ENCODE data around the gene NES. TPM values are rescaled to one million over a fixed set of nuclear protein-coding genes. Genes with fewer than 3 reads are reported as not detected.

NES gene
- total RNA-seq, 1 donor from 2014 or later = 265 TPM

GRCh38 chr1:156670359-156670758 lies 6.8 kb downstream of the NES start:
- peaks cover 31% of the 10 kb centered on the region for H3K36me3 Mint-ChIP-seq (ENCODE audit: low read depth)
- no peak overlapping the region for H3K27ac Mint-ChIP-seq (ENCODE audit: unreplicated experiment)
- TF ChIP-seq CTCF (conservative IDR thresholded peaks at IDR 0.05) = no peak
- H3K4me1 Mint-ChIP-seq = peaks cover 91% of the 10 kb centered on the region
- no peaks in the 10 kb centered on the region for H3K9me3 Mint-ChIP-seq
- H3K27me3 Mint-ChIP-seq (ENCODE audit: low read depth) = peaks cover 38% of the 10 kb centered on the region
- H3K4me3 Mint-ChIP-seq = peak overlapping the region; percentile 31
- no peak for DNase-seq (ENCODE audit: low read depth, low spot score)

- peaks cover 41% of the 10 kb centered on the region for H3K27me3 Mint-ChIP-seq (ENCODE audit: low read depth)
- H3K4me3 Mint-ChIP-seq = peak overlapping the region; percentile 77
- no peaks in the 10 kb centered on the region for H3K9me3 Mint-ChIP-seq
- TF ChIP-seq CTCF (conservative IDR thresholded peaks at IDR 0.05) = no peak
- no peak for DNase-seq (ENCODE audit: low read depth, low spot score)
- peaks cover 91% of the 10 kb centered on the region for H3K4me1 Mint-ChIP-seq
- peak overlapping the region; percentile 43 for H3K27ac Mint-ChIP-seq (ENCODE audit: unreplicated experiment)
- H3K36me3 Mint-ChIP-seq (ENCODE audit: low read depth) = peaks cover 31% of the 10 kb centered on the region
Measured at GRCh38 chr1:156669794-156670193, 7.4 kb downstream of the NES start.

- Mint-ChIP-seq H3K27me3 (ENCODE audit: low read depth) (peaks cover 47% of the 10 kb centered on the region), H3K9me3 (no peaks in the 10 kb centered on the region), H3K4me1 (peaks cover 91% of the 10 kb centered on the region), H3K36me3 (ENCODE audit: low read depth) (peaks cover 31% of the 10 kb centered on the region), H3K27ac (ENCODE audit: unreplicated experiment) (peak overlapping the region; percentile 94), H3K4me3 (peak overlapping the region; percentile 77)
- TF ChIP-seq CTCF (conservative IDR thresholded peaks at IDR 0.05) = no peak
- DNase-seq (ENCODE audit: low read depth, low spot score) = no peak
Measured at GRCh38 chr1:156668801-156669637, 8.2 kb downstream of the NES start.

GRCh38 chr1:156667968-156668709 lies 9.1 kb downstream of the NES start:
- peaks cover 24% of the 10 kb centered on the region for H3K36me3 Mint-ChIP-seq (ENCODE audit: low read depth)
- no peak for DNase-seq (ENCODE audit: low read depth, low spot score)
- peak overlapping the region; percentile 94 for H3K27ac Mint-ChIP-seq (ENCODE audit: unreplicated experiment)
- H3K27me3 Mint-ChIP-seq (ENCODE audit: low read depth) = peaks cover 40% of the 10 kb centered on the region
- no peaks in the 10 kb centered on the region for H3K9me3 Mint-ChIP-seq
- no peak for TF ChIP-seq CTCF (conservative IDR thresholded peaks at IDR 0.05)
- peak overlapping the region; percentile 86 for H3K4me3 Mint-ChIP-seq
- H3K4me1 Mint-ChIP-seq = peaks cover 91% of the 10 kb centered on the region

- TF ChIP-seq CTCF (conservative IDR thresholded peaks at IDR 0.05) = no peak
- Mint-ChIP-seq H3K9me3 (no peaks in the 10 kb centered on the region), H3K4me3 (peak overlapping the region; percentile 86), H3K27ac (ENCODE audit: unreplicated experiment) (no peak overlapping the region), H3K27me3 (ENCODE audit: low read depth) (peaks cover 40% of the 10 kb centered on the region), H3K36me3 (ENCODE audit: low read depth) (peaks cover 20% of the 10 kb centered on the region), H3K4me1 (peaks cover 92% of the 10 kb centered on the region)
- DNase-seq (ENCODE audit: low read depth, low spot score) = no peak
Measured at GRCh38 chr1:156667610-156667967, 9.6 kb downstream of the NES start.

Measured in neural crest cell (in vitro differentiated cells).